MCF 10A (cell line): ENCODE data around the gene MED27. TPM values are rescaled to one million over a fixed set of nuclear protein-coding genes. Genes with fewer than 3 reads are reported as not detected.
A peak's percentile ranks its signal among the peaks of the same experiment; 100 is the strongest.
"Not testable (repeated sequence)": the region's sequence is repeated elsewhere in the genome, so short reads cannot be mapped to it uniquely, and the experiment has no call there.

Experiments
- BruUV-seq: library from RNA; stranded (reverse); fragments of 400-500 nt; replicated peaks from 2 replicates; lab custom pipeline; 2021; lab: Mats Ljungman, UMichigan
- CTCF ChIA-PET: fragments of 300-600 bp; sonication (Branson Sonifier 250); formaldehyde crosslinking; extraction: SDS; loops from one replicate; lab custom pipeline; 2021; ENCODE audit warnings: antibody characterized with exemption, inconsistent platforms; lab: Yijun Ruan, JAX
- POLR2A ChIA-PET: fragments of 300-600, 350-650 bp; sonication (Branson Sonifier 250); formaldehyde crosslinking; extraction: SDS; loops from one replicate; lab custom pipeline; 2020; ENCODE audit warnings: antibody characterized with exemption, inconsistent platforms; lab: Yijun Ruan, JAX
- DNase-seq: peaks from one replicate; pipeline ENCODE4 v3.0.0-alpha.2; 2018; ENCODE audit not compliant: unreplicated experiment
- H3K27ac Mint-ChIP-seq: one replicate; pipeline ENCODE4 v1.8.0; 2022; ENCODE audit warnings: mild to moderate bottlenecking, low read depth, mixed read lengths; ENCODE audit not compliant: unreplicated experiment
- H3K27me3 Mint-ChIP-seq: one replicate; pipeline ENCODE4 v1.8.0; 2022; ENCODE audit warnings: mixed read lengths; ENCODE audit not compliant: insufficient read depth, unreplicated experiment
- H3K36me3 Mint-ChIP-seq: one replicate; pipeline ENCODE4 v1.8.0; 2022; ENCODE audit warnings: mild to moderate bottlenecking, moderate library complexity, mixed read lengths; ENCODE audit not compliant: insufficient read depth, unreplicated experiment
- H3K4me1 Mint-ChIP-seq: one replicate; pipeline ENCODE4 v1.8.0; 2022; ENCODE audit warnings: mixed read lengths; ENCODE audit not compliant: insufficient read depth, unreplicated experiment
- H3K4me3 Mint-ChIP-seq: one replicate; pipeline ENCODE4 v1.8.0; 2022; ENCODE audit warnings: mild to moderate bottlenecking, moderate library complexity, mixed read lengths; ENCODE audit not compliant: unreplicated experiment
- H3K9me3 Mint-ChIP-seq: one replicate; pipeline ENCODE4 v1.8.0; 2022; ENCODE audit warnings: mixed read lengths; ENCODE audit not compliant: unreplicated experiment
- CTCF ChIP-seq: fragments of 200-600 bp; IDR thresholded peaks from one replicate; pipeline ENCODE4 v1.8.0; 2022; ENCODE audit warnings: antibody characterized with exemption, mild to moderate bottlenecking; ENCODE audit not compliant: unreplicated experiment
- intact Hi-C: fragments of 100-400 bp; cut with micrococcal nuclease; formaldehyde crosslinking; loops from 2 replicates; pipeline ENCODE4 v1.14.1; 2022
- total RNA-seq: library from RNA; stranded (reverse); gene quantifications from 2 replicates; pipeline ENCODE4 v1.2.3, GENCODE V29; 2022

MED27 gene
- total RNA-seq, 1 experiment from 2014 or later: 34.3 TPM

GRCh38 chr9:131926360-131926922 is 153.2 kb downstream of the MED27 start:
- ChIA-PET CTCF (interaction anchor here (1.2 kb wide), 1 partner anchor 310 kb away, joined by 3 read pairs; no protein-coding TSS in a partner anchor), POLR2A (no interaction called here)
- Mint-ChIP-seq H3K27ac (no peak overlapping the region), H3K27me3 (no peaks in the 10 kb centered on the region), H3K4me1 (no peaks in the 10 kb centered on the region), H3K36me3 (no peaks in the 10 kb centered on the region), H3K4me3 (no peak overlapping the region), H3K9me3 (no peaks in the 10 kb centered on the region)
- TF ChIP-seq CTCF: no peak
- intact Hi-C loops: no loop called here
- BruUV-seq: no TSS peak
- DNase-seq: no peak

GRCh38 chr9:131925677-131926177 is 153.9 kb downstream of the MED27 start:
- no peak overlapping the region for H3K27ac Mint-ChIP-seq
- no peak for TF ChIP-seq CTCF
- BruUV-seq: no TSS peak
- no peaks in the 10 kb centered on the region for H3K36me3 Mint-ChIP-seq
- no peaks in the 10 kb centered on the region for H3K27me3 Mint-ChIP-seq
- DNase-seq: no peak
- ChIA-PET POLR2A (no interaction called here), CTCF (interaction anchor here (0.5 kb wide), 1 partner anchor 137 kb away, joined by 3 read pairs; no protein-coding TSS in a partner anchor)
- intact Hi-C loops: no loop called here
- no peak overlapping the region for H3K4me3 Mint-ChIP-seq
- no peaks in the 10 kb centered on the region for H3K9me3 Mint-ChIP-seq
- no peaks in the 10 kb centered on the region for H3K4me1 Mint-ChIP-seq

- DNase-seq: peak; percentile 8
- H3K4me3 Mint-ChIP-seq: no peak overlapping the region
- no peaks in the 10 kb centered on the region for H3K9me3 Mint-ChIP-seq
- CTCF ChIA-PET: interaction anchor here (0.7 kb wide), 1 partner anchor 22 kb away, joined by 3 read pairs; no protein-coding TSS in a partner anchor
- no peaks in the 10 kb centered on the region for H3K4me1 Mint-ChIP-seq
- intact Hi-C loops: no loop called here
- H3K36me3 Mint-ChIP-seq: no peaks in the 10 kb centered on the region
- no peaks in the 10 kb centered on the region for H3K27me3 Mint-ChIP-seq
- TF ChIP-seq CTCF: no peak
- no TSS peak for BruUV-seq
- no peak overlapping the region for H3K27ac Mint-ChIP-seq
- POLR2A ChIA-PET: no interaction called here
Observed at GRCh38 chr9:131923766-131924165, 155.9 kb downstream of the MED27 start.

- Mint-ChIP-seq H3K36me3 (no peaks in the 10 kb centered on the region), H3K4me3 (no peak overlapping the region), H3K4me1 (no peaks in the 10 kb centered on the region), H3K27ac (no peak overlapping the region), H3K9me3 (no peaks in the 10 kb centered on the region), H3K27me3 (no peaks in the 10 kb centered on the region)
- no TSS peak for BruUV-seq
- CTCF ChIA-PET: no interaction called here
- no peak for DNase-seq
- TF ChIP-seq CTCF: no peak
- POLR2A ChIA-PET: no interaction called here
- intact Hi-C loops: no loop called here
Observed at GRCh38 chr9:131923132-131923671, 156.5 kb downstream of the MED27 start.

- CTCF ChIA-PET, H3K36me3 Mint-ChIP-seq, DNase-seq, H3K27me3 Mint-ChIP-seq, H3K4me3 Mint-ChIP-seq, H3K27ac Mint-ChIP-seq, BruUV-seq, intact Hi-C loops, H3K4me1 Mint-ChIP-seq, H3K9me3 Mint-ChIP-seq: not testable (repeated sequence)
- POLR2A ChIA-PET: interaction anchor here (0.7 kb wide), 1 partner anchor 199 kb away, joined by 4 read pairs; no protein-coding TSS in a partner anchor
Observed at GRCh38 chr9:131921635-131922034, 158.0 kb downstream of the MED27 start.
